ENCODE results near the gene TRIM16.
A peak's percentile ranks its signal among the peaks of the same experiment; 100 is the strongest.
"Not testable (repeated sequence)": the region's sequence is repeated elsewhere in the genome, so short reads cannot be mapped to it uniquely, and the experiment has no call there.

Gene TRIM16

DNA sequence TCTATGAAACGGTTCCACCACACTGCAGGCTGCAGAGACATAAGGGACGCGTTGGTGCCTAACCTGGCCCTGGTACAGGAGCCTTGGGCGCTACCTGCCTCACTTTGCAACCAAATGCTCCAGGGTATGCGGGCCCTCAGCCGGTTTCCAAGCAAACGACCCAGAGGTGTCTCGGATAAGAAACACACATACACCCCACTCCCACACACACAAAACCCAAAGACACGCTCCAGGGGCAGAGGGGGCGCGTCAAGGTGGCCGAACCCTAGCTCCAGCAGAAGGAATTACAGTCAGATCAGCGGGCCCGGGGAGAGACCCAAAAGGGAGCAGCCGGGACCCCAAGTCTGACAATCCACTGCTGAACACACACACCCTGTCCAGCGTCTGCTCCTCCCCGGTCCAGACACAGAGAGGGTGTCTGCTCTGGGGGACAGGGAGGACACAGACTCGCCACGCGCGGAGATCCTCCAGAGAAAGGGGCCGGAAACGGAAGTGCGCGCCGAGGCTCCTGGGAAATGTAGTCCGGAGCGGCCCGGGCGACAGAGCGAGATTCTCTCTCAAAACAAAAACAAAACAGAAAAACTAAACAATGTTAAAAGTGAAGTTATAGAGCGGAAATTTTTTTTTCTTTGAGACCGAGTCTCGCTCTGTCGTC, at the start of gene TRIM16:
Gene TRIM16 (minus strand): TSS at position 488 of the 655 bp plus-strand sequence. CDS start 32,702 bp downstream, outside the sequence.
- CTCF ChIA-PET; H3K27ac ChIP-seq (ENCODE audit: extremely low read depth, low read depth, low read length); H3K36me3 ChIP-seq (ENCODE audit: control insufficient read depth in 2 of 2, insufficient read depth in 1 of 2, low read length in 2 of 2); H3K9me3 ChIP-seq (ENCODE audit: control insufficient read depth, insufficient read depth, low read depth, low read length); POLR2A ChIA-PET; H3K4me1 ChIP-seq (ENCODE audit: control insufficient read depth, insufficient read depth, low read length): not testable (repeated sequence)
- TF ChIP-seq, protein P1, sequence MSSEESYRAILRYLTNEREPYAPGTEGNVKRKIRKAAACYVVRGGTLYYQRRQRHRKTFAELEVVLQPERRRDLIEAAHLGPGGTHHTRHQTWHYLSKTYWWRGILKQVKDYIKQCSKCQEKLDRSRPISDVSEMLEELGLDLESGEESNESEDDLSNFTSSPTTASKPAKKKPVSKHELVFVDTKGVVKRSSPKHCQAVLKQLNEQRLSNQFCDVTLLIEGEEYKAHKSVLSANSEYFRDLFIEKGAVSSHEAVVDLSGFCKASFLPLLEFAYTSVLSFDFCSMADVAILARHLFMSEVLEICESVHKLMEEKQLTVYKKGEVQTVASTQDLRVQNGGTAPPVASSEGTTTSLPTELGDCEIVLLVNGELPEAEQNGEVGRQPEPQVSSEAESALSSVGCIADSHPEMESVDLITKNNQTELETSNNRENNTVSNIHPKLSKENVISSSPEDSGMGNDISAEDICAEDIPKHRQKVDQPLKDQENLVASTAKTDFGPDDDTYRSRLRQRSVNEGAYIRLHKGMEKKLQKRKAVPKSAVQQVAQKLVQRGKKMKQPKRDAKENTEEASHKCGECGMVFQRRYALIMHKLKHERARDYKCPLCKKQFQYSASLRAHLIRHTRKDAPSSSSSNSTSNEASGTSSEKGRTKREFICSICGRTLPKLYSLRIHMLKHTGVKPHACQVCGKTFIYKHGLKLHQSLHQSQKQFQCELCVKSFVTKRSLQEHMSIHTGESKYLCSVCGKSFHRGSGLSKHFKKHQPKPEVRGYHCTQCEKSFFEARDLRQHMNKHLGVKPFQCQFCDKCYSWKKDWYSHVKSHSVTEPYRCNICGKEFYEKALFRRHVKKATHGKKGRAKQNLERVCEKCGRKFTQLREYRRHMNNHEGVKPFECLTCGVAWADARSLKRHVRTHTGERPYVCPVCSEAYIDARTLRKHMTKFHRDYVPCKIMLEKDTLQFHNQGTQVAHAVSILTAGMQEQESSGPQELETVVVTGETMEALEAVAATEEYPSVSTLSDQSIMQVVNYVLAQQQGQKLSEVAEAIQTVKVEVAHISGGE (tag by site-specific recombination; conservative IDR thresholded peaks at IDR 0.05; ENCODE audit: low read depth) = peak; percentile 91
- TF ChIP-seq SP2 (tag by site-specific recombination; IDR thresholded peaks at IDR 0.05) (peak; percentile 33; the same call in 1 of the 2 replicates), ZNF596 (tag by site-specific recombination; IDR thresholded peaks at IDR 0.05) (peak; percentile 87), ZNF76 (tag by site-specific recombination; IDR thresholded peaks at IDR 0.05; ENCODE audit: borderline replicate concordance, low read depth) (peak; percentile 76)
- TF ChIP-seq, protein P2, sequence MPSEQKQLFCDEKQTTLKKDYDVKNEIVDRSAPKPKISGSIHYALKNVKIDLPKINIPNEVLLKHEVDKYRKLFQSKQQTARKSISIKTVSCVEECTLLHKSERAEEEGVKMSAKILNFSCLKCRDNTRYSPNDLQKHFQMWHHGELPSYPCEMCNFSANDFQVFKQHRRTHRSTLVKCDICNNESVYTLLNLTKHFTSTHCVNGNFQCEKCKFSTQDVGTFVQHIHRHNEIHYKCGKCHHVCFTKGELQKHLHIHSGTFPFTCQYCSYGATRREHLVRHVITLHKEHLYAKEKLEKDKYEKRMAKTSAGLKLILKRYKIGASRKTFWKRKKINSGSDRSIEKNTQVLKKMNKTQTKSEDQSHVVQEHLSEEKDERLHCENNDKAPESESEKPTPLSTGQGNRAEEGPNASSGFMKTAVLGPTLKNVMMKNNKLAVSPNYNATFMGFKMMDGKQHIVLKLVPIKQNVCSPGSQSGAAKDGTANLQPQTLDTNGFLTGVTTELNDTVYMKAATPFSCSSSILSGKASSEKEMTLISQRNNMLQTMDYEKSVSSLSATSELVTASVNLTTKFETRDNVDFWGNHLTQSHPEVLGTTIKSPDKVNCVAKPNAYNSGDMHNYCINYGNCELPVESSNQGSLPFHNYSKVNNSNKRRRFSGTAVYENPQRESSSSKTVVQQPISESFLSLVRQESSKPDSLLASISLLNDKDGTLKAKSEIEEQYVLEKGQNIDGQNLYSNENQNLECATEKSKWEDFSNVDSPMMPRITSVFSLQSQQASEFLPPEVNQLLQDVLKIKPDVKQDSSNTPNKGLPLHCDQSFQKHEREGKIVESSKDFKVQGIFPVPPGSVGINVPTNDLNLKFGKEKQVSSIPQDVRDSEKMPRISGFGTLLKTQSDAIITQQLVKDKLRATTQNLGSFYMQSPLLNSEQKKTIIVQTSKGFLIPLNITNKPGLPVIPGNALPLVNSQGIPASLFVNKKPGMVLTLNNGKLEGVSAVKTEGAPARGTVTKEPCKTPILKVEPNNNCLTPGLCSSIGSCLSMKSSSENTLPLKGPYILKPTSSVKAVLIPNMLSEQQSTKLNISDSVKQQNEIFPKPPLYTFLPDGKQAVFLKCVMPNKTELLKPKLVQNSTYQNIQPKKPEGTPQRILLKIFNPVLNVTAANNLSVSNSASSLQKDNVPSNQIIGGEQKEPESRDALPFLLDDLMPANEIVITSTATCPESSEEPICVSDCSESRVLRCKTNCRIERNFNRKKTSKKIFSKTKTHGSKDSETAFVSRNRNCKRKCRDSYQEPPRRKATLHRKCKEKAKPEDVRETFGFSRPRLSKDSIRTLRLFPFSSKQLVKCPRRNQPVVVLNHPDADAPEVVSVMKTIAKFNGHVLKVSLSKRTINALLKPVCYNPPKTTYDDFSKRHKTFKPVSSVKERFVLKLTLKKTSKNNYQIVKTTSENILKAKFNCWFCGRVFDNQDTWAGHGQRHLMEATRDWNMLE (tag by site-specific recombination; conservative IDR thresholded peaks at IDR 0.05; ENCODE audit: low read depth) = peak; percentile 66; the same call in 1 of the 2 replicates
- H3K4me3 ChIP-seq (ENCODE audit: low read depth, low read length) = peak within 1 kb of the TSS; percentile 72

DNA sequence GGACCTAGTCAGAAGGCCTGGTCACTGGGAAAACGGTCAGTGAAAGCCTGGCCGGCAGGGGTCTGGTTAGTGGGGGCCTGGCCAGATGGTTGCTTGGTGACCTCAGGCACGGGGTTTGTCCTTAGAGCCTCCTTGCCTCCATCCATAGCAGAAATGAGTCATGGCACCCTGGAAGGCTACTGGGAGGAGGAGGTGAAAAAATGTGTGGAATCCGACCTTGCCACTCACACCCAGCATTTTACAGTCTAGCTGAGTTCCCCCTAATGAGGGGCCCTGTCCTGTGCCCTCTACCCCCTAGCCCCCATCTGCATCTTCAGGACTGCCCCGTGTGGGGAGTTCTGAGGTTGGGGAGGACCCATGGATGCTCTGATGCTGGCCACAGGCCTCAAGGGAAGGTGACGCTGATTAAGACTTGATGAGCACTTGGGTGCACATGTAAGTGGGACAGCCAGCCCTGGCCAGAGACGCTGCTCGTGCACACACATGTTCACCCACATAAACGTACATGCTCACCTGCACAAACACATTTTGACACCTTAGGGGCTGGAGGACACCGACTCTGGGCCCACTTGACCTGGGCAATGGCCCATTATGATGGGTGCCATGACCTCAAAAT, 49.2 kb upstream of the TRIM16 start:
- H3K4me3 ChIP-seq (ENCODE audit: low read depth, low read length); H3K27ac ChIP-seq (ENCODE audit: extremely low read depth, low read depth, low read length); CTCF ChIA-PET; POLR2A ChIA-PET; H3K9me3 ChIP-seq (ENCODE audit: control insufficient read depth, insufficient read depth, low read depth, low read length); H3K4me1 ChIP-seq (ENCODE audit: control insufficient read depth, insufficient read depth, low read length); H3K36me3 ChIP-seq (ENCODE audit: control insufficient read depth in 2 of 2, insufficient read depth in 1 of 2, low read length in 2 of 2): not testable (repeated sequence)

DNA sequence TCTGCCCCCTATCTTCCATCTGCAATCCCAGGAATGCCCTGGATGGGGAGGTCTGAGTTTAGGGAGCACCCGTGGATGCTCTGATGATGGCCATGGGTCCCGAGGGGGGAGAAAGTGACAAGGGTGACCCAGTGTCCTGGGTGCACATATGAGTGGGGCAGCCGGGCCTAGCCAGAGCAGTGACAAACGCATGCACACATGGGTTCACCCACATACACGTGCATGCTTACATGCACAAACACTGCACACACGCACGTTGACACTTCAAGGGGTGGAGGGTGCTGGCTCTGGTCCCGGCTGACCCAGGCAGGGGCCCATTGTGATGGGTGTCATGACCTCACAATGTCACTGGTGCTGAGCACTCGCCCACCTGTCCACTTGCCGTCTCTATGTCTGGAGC, 47.8 kb upstream of the TRIM16 start, which contains the start of gene TBC1D26:
Gene TBC1D26 (plus strand): TSS at position 384 of the 400 bp plus-strand sequence. CDS start 3,066 bp downstream, outside the sequence.
- POLR2A ChIA-PET = not testable (repeated sequence)
- CTCF ChIA-PET = interaction anchor here (0.6 kb wide), 1 partner anchor 87 kb away, joined by 3 read pairs; no protein-coding TSS in a partner anchor

DNA sequence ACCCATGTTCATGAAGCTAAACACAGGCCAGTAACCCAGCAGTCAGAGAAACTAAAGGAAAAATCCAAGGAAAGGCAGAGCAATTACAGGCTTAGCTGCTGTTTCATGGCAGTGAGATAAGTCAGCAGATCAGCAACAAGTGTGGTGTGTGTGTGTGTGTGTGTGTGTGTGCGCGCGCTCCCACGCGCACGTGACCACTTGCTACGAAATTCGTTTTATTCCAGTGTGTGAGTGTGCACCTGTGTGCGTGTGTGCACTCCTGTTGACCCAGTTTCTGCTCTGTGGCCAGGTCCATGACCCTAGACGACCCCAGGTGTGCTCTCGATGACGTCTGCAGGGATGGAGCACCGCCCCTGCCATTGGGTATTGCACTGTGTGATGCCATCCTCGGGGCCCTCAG, 46.4 kb upstream of the TRIM16 start:
- CTCF ChIA-PET, POLR2A ChIA-PET: not testable (repeated sequence)

More for the DNA sequence above, 47.8 kb upstream of the TRIM16 start, which contains the start of gene TBC1D26:
- H3K36me3 ChIP-seq (ENCODE audit: control insufficient read depth in 2 of 2, insufficient read depth in 1 of 2, low read length in 2 of 2); H3K4me1 ChIP-seq (ENCODE audit: control insufficient read depth, insufficient read depth, low read length); H3K9me3 ChIP-seq (ENCODE audit: control insufficient read depth, insufficient read depth, low read depth, low read length); H3K27ac ChIP-seq (ENCODE audit: extremely low read depth, low read depth, low read length); H3K4me3 ChIP-seq (ENCODE audit: low read depth, low read length): not testable (repeated sequence)

More for the DNA sequence above, 46.4 kb upstream of the TRIM16 start:
- H3K36me3 ChIP-seq (ENCODE audit: control insufficient read depth in 2 of 2, insufficient read depth in 1 of 2, low read length in 2 of 2); H3K4me1 ChIP-seq (ENCODE audit: control insufficient read depth, insufficient read depth, low read length); H3K27ac ChIP-seq (ENCODE audit: extremely low read depth, low read depth, low read length); H3K4me3 ChIP-seq (ENCODE audit: low read depth, low read length); H3K9me3 ChIP-seq (ENCODE audit: control insufficient read depth, insufficient read depth, low read depth, low read length): not testable (repeated sequence)
